Activated CD8-positive, alpha-beta memory T cell treated with anti-CD3 and anti-CD28 coated beads, Interleukin-2, amount 10 ng/mL, durations not matched to agents 7 days and 5 days (primary cell): ENCODE results near the gene MYOZ3. TPM values are rescaled to one million over a fixed set of nuclear protein-coding genes. Genes with fewer than 3 reads are reported as not detected.
A peak's percentile ranks its signal among the peaks of the same experiment; 100 is the strongest.

ENCODE experiments used
- ATAC-seq: fragments of 150-1000 bp; cut with Tn5 transposase; one replicate; pipeline ENCODE4 v1.10.0; 2021; ENCODE audit warnings: moderate library complexity
- CTCF ChIA-PET: fragments of 350-600 bp; sonication (Branson Sonifier 250); formaldehyde crosslinking; loops from one replicate; lab custom pipeline; 2021; ENCODE audit warnings: antibody characterized with exemption; lab: Charles Lee
- DNase-seq: peaks from one replicate; pipeline ENCODE4 v3.0.0-alpha.2; 2020
- H3K27ac Mint-ChIP-seq: one replicate; pipeline ENCODE4 v1.8.0; 2021; ENCODE audit warnings: mild to moderate bottlenecking, mixed read lengths
- H3K27me3 Mint-ChIP-seq: one replicate; pipeline ENCODE4 v1.8.0; 2021; ENCODE audit warnings: mixed read lengths
- H3K36me3 Mint-ChIP-seq: one replicate; pipeline ENCODE4 v1.8.0; 2021; ENCODE audit warnings: mild to moderate bottlenecking, mixed read lengths
- H3K4me1 Mint-ChIP-seq: one replicate; pipeline ENCODE4 v1.8.0; 2021; ENCODE audit warnings: mixed read lengths
- H3K4me3 Mint-ChIP-seq: one replicate; pipeline ENCODE4 v1.8.0; 2021; ENCODE audit warnings: mild to moderate bottlenecking, moderate library complexity, mixed read lengths
- H3K9me3 Mint-ChIP-seq: one replicate; pipeline ENCODE4 v1.8.0; 2022; ENCODE audit warnings: low read depth, mixed read lengths
- total RNA-seq, 2 experiments: library from RNA; stranded (reverse); gene quantifications; one replicate each; pipeline ENCODE4 v1.2.3, GENCODE V29; 2021

MYOZ3 gene
- total RNA-seq, 2 experiments from 2014 or later: not detected

GRCh38 chr5:150651924-150652671 is 9.0 kb upstream of the MYOZ3 start:
- ATAC-seq (no peak), DNase-seq (no peak)
- H3K4me3 Mint-ChIP-seq: no peak overlapping the region
- H3K27ac Mint-ChIP-seq: no peak overlapping the region
- H3K27me3 Mint-ChIP-seq: peaks cover 2% of the 10 kb centered on the region
- H3K4me1 Mint-ChIP-seq: peaks cover 3% of the 10 kb centered on the region
- CTCF ChIA-PET: interaction anchor here (1.0 to 1.1 kb wide), 2 partner anchors 97 to 107 kb away, joined by 3 read pairs; no protein-coding TSS in a partner anchor
- no peaks in the 10 kb centered on the region for H3K9me3 Mint-ChIP-seq
- H3K36me3 Mint-ChIP-seq: no peaks in the 10 kb centered on the region

- Mint-ChIP-seq H3K9me3 (no peaks in the 10 kb centered on the region), H3K27me3 (peaks cover 8% of the 10 kb centered on the region), H3K36me3 (no peaks in the 10 kb centered on the region), H3K27ac (no peak overlapping the region), H3K4me3 (no peak overlapping the region), H3K4me1 (peaks cover 10% of the 10 kb centered on the region)
- ATAC-seq (no peak), DNase-seq (no peak)
- CTCF ChIA-PET: interaction anchor here (1.0 to 2.5 kb wide), 3 partner anchors 93 to 193 kb away, joined by 3 to 12 read pairs (median 11); partner anchors contain the start of gene IRGM
These were observed 7.8 kb upstream of the MYOZ3 start for GRCh38 chr5:150653145-150653761.

GRCh38 chr5:150653762-150654556 is 7.1 kb upstream of the MYOZ3 start:
- H3K4me1 Mint-ChIP-seq: peaks cover 10% of the 10 kb centered on the region
- ATAC-seq (no peak), DNase-seq (no peak)
- peaks cover 8% of the 10 kb centered on the region for H3K27me3 Mint-ChIP-seq
- no peak overlapping the region for H3K27ac Mint-ChIP-seq
- no peaks in the 10 kb centered on the region for H3K36me3 Mint-ChIP-seq
- H3K4me3 Mint-ChIP-seq: no peak overlapping the region
- no peaks in the 10 kb centered on the region for H3K9me3 Mint-ChIP-seq
- CTCF ChIA-PET: interaction anchor here (1.0 to 2.5 kb wide), 4 partner anchors 15 to 193 kb away, joined by 3 to 12 read pairs (median 7); partner anchors contain the start of gene IRGM

GRCh38 chr5:150655221-150655620 is 5.8 kb upstream of the MYOZ3 start:
- Mint-ChIP-seq H3K4me1 (peaks cover 10% of the 10 kb centered on the region), H3K27ac (no peak overlapping the region), H3K27me3 (peaks cover 8% of the 10 kb centered on the region), H3K9me3 (no peaks in the 10 kb centered on the region), H3K36me3 (no peaks in the 10 kb centered on the region), H3K4me3 (no peak overlapping the region)
- DNase-seq (no peak), ATAC-seq (no peak)
- CTCF ChIA-PET: interaction anchor here (1.4 to 4.1 kb wide), 3 partner anchors 13 to 192 kb away, joined by 4 to 30 read pairs (median 11); partner anchors contain the start of gene IRGM

GRCh38 chr5:150656191-150657132 is 4.6 kb upstream of the MYOZ3 start:
- ATAC-seq (peak; percentile 89), DNase-seq (peak; percentile 82)
- no peaks in the 10 kb centered on the region for H3K9me3 Mint-ChIP-seq
- H3K27ac Mint-ChIP-seq: peak overlapping the region; percentile 51
- CTCF ChIA-PET: interaction anchor here (1.0 to 4.1 kb wide), 6 partner anchors 14 to 207 kb away, joined by 3 to 30 read pairs (median 4); partner anchors contain the start of genes IRGM and RPS14
- peaks cover 12% of the 10 kb centered on the region for H3K27me3 Mint-ChIP-seq
- no peaks in the 10 kb centered on the region for H3K36me3 Mint-ChIP-seq
- peak overlapping the region; percentile 65 for H3K4me3 Mint-ChIP-seq
- H3K4me1 Mint-ChIP-seq: peaks cover 10% of the 10 kb centered on the region

GRCh38 chr5:150658121-150658520 is 2.9 kb upstream of the MYOZ3 start:
- H3K27me3 Mint-ChIP-seq: peaks cover 18% of the 10 kb centered on the region
- H3K9me3 Mint-ChIP-seq: no peaks in the 10 kb centered on the region
- H3K4me3 Mint-ChIP-seq: no peak overlapping the region
- H3K4me1 Mint-ChIP-seq: peaks cover 10% of the 10 kb centered on the region
- CTCF ChIA-PET: interaction anchor here (1.2 to 4.1 kb wide), 4 partner anchors 13 to 126 kb away, joined by 3 to 30 read pairs (median 4); no protein-coding TSS in a partner anchor
- no peak for DNase-seq
- no peak for ATAC-seq
- H3K36me3 Mint-ChIP-seq: no peaks in the 10 kb centered on the region
- no peak overlapping the region for H3K27ac Mint-ChIP-seq

- H3K4me1 Mint-ChIP-seq: peaks cover 10% of the 10 kb centered on the region
- CTCF ChIA-PET: interaction anchor here (1.2 to 4.1 kb wide), 4 partner anchors 13 to 125 kb away, joined by 3 to 30 read pairs (median 4); no protein-coding TSS in a partner anchor
- H3K27ac Mint-ChIP-seq: no peak overlapping the region
- H3K27me3 Mint-ChIP-seq: peaks cover 18% of the 10 kb centered on the region
- H3K4me3 Mint-ChIP-seq: no peak overlapping the region
- DNase-seq (no peak), ATAC-seq (no peak)
- no peaks in the 10 kb centered on the region for H3K36me3 Mint-ChIP-seq
- no peaks in the 10 kb centered on the region for H3K9me3 Mint-ChIP-seq
These were observed 2.3 kb upstream of the MYOZ3 start for GRCh38 chr5:150658699-150659265.

- ATAC-seq (no peak), DNase-seq (no peak)
- Mint-ChIP-seq H3K4me1 (peaks cover 10% of the 10 kb centered on the region), H3K27ac (no peak overlapping the region), H3K9me3 (no peaks in the 10 kb centered on the region), H3K4me3 (no peak overlapping the region), H3K27me3 (peaks cover 18% of the 10 kb centered on the region), H3K36me3 (no peaks in the 10 kb centered on the region)
- CTCF ChIA-PET: interaction anchor here (0.6 to 1.6 kb wide), 3 partner anchors 12 to 221 kb away, joined by 3 to 4 read pairs (median 3); no protein-coding TSS in a partner anchor
These were observed 1.5 kb upstream of the MYOZ3 start for GRCh38 chr5:150659360-150660107.

GRCh38 chr5:150660108-150660831 is 781 bp upstream of the MYOZ3 start:
- H3K27me3 Mint-ChIP-seq: peaks cover 21% of the 10 kb centered on the region
- no peak overlapping the region for H3K4me3 Mint-ChIP-seq
- CTCF ChIA-PET: interaction anchor here (0.6 to 1.5 kb wide), 4 partner anchors 11 to 222 kb away, joined by 3 to 4 read pairs (median 4); no protein-coding TSS in a partner anchor
- no peaks in the 10 kb centered on the region for H3K9me3 Mint-ChIP-seq
- no peak overlapping the region for H3K27ac Mint-ChIP-seq
- ATAC-seq (no peak), DNase-seq (no peak)
- peaks cover 10% of the 10 kb centered on the region for H3K4me1 Mint-ChIP-seq
- no peaks in the 10 kb centered on the region for H3K36me3 Mint-ChIP-seq

- no peaks in the 10 kb centered on the region for H3K36me3 Mint-ChIP-seq
- H3K9me3 Mint-ChIP-seq: no peaks in the 10 kb centered on the region
- no peak overlapping the region for H3K4me3 Mint-ChIP-seq
- no peak for DNase-seq
- no peak overlapping the region for H3K27ac Mint-ChIP-seq
- ATAC-seq: no peak
- CTCF ChIA-PET: interaction anchor here (1.3 to 1.5 kb wide), 2 partner anchors 10 to 102 kb away, joined by 4 read pairs; no protein-coding TSS in a partner anchor
- peaks cover 18% of the 10 kb centered on the region for H3K27me3 Mint-ChIP-seq
- peaks cover 7% of the 10 kb centered on the region for H3K4me1 Mint-ChIP-seq
These were observed 958 bp downstream of the MYOZ3 start for GRCh38 chr5:150661821-150662596.
